ENCODE data around the gene CACNG1.

CACNG1 gene

DNA sequence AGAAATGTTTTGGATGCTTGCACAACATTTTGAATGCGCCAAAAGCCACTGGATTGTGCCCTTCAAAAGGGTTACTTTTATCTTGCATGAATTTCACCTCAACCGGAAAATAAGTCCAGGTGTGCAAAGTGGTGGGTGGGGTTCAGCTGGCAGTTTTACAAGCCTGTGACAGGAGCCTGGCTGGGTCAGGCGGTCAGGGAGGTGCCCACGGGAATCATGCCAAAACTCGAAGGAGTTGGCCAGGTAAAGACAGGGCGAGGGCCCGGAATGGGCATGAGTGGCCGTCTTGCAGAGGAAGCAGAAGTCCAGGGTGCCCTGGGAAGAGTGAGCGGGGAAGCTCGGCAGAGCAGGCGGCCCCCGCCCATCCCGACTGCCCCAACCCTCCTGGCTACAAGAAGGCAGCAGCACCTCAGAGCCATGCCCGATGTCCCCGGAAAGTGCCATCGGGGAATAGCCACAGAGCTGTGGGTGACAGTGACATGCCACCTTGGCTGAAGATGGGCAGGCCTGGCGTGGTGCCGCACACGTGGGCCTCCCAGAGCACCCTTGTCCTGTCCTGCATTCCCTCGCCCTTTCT lies 19.1 kb upstream of the CACNG1 start:
- no peak overlapping the region for H3K27ac ChIP-seq
- TF ChIP-seq ZFX (IDR thresholded peaks at IDR 0.05) = no peak
- TF ChIP-seq, protein P1, sequence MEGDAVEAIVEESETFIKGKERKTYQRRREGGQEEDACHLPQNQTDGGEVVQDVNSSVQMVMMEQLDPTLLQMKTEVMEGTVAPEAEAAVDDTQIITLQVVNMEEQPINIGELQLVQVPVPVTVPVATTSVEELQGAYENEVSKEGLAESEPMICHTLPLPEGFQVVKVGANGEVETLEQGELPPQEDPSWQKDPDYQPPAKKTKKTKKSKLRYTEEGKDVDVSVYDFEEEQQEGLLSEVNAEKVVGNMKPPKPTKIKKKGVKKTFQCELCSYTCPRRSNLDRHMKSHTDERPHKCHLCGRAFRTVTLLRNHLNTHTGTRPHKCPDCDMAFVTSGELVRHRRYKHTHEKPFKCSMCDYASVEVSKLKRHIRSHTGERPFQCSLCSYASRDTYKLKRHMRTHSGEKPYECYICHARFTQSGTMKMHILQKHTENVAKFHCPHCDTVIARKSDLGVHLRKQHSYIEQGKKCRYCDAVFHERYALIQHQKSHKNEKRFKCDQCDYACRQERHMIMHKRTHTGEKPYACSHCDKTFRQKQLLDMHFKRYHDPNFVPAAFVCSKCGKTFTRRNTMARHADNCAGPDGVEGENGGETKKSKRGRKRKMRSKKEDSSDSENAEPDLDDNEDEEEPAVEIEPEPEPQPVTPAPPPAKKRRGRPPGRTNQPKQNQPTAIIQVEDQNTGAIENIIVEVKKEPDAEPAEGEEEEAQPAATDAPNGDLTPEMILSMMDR (conservative IDR thresholded peaks at IDR 0.05) = no peak

DNA sequence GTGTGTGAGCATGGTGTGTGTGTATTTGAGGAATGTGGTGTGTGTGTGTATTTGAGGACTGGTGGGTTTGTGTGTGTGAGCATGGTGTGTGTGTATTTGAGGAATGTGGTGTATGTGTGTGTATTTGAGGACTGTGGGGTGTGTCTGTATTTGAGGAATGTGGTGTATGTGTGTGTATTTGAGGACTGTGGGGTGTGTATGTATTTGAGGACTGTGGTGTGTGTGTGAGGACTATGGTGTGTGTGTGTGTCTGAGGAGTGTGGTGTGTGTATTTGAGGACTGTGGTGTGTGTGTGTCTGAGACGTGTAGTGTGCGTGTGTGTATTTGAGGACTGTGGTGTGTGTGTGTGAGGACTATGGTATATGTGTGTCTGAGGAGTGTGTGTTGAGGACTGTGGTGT lies 18.0 kb upstream of the CACNG1 start:
- TF ChIP-seq, protein P1 (conservative IDR thresholded peaks at IDR 0.05) = no peak
- TF ChIP-seq ZFX (IDR thresholded peaks at IDR 0.05) = no peak
- no peak overlapping the region for H3K27ac ChIP-seq

DNA sequence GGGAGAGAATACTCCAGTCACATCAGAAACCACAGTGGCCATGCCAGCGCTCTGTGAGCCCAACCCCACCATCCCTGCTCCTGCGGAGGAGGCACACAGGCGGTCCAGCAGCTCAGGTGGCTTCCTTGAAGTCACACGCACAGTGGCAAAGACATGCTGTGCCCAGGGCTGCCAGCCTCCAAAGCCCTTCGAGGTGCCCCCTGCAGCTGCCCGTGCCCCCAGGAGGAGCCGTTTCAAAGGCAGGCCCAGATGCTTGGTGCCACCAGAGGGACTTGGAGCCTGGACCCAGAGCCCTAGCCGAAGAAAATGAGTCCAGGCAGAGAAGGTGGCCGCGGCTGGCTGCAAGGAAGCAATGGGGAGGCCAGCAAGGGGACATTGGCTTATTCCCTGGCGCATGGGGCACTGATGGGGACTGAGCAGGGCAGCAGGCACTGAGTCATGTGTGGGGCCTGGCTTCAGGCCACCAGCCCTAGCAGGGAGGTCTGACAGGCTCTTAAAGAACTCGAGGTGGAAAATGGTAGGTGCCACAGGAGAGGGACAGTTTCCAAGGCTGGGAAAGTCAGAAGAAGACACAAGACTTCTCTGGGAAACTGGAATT lies 17.2 kb upstream of the CACNG1 start:
- no peak overlapping the region for H3K27ac ChIP-seq
- no peak for TF ChIP-seq ZFX (IDR thresholded peaks at IDR 0.05)
- TF ChIP-seq, protein P1 (conservative IDR thresholded peaks at IDR 0.05) = no peak

DNA sequence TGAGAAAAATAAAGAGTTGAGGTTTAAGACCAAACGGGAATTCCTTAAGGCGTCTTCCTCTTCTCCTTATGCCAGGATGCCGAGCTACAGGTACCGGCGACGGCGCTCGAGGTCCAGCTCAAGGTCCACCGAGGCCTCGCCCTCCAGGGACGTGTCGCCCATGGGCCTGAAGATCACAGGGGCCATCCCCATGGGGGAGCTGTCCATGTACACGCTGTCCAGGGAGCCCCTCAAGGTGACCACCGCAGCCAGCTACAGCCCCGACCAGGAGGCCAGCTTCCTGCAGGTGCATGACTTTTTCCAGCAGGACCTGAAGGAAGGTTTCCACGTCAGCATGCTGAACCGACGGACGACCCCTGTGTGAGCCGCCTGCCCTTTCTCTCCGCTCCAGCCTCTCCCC lies 13.7 kb upstream of the CACNG1 start:
- no peak for TF ChIP-seq ZFX (IDR thresholded peaks at IDR 0.05)
- TF ChIP-seq, protein P1 (conservative IDR thresholded peaks at IDR 0.05) = no peak
- no peak overlapping the region for H3K27ac ChIP-seq

DNA sequence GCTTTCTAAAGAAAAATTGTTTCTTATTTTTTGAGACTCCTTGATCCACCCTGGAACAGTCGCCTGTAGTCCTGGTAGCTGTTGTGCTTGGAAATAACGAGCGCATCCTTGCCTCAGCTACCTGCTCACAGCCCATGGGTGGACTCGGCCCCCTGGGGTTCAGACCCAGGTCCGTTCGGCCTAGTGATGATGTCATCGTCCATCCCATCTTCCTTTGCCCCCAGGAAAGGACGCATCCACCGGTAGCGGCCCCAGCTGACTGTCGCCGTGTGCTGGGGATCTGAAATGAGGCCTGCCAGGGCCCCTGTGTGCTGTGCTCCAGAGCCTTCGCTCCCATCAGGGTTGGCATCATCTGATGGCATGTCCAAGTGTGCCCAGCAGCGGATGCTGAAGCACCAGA lies 12.0 kb upstream of the CACNG1 start:
- TF ChIP-seq ZFX (IDR thresholded peaks at IDR 0.05) = no peak
- TF ChIP-seq, protein P1 (conservative IDR thresholded peaks at IDR 0.05) = no peak
- H3K27ac ChIP-seq = no peak overlapping the region

DNA sequence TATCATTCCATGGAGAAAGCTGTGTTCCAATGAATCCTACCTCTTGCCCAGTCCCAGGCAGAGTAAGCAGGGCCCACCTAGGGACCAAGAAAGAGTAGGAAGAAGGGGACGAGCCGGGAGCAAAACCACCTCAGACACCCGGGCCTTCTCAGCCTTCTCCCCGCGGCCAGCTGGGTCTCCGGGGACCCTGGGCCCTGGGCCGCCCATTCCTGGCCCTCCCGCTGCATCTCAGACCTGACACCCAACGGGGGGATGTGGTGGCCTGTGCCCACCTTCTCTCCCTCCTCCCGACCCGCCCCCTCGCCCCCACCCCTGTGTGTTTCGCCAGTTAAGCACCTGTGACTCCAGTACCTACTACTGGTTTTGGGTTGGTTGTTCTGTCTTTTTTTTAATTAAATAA lies 11.4 kb upstream of the CACNG1 start:
- no peak for TF ChIP-seq ZFX (IDR thresholded peaks at IDR 0.05)
- TF ChIP-seq, protein P1 (conservative IDR thresholded peaks at IDR 0.05) = no peak

DNA sequence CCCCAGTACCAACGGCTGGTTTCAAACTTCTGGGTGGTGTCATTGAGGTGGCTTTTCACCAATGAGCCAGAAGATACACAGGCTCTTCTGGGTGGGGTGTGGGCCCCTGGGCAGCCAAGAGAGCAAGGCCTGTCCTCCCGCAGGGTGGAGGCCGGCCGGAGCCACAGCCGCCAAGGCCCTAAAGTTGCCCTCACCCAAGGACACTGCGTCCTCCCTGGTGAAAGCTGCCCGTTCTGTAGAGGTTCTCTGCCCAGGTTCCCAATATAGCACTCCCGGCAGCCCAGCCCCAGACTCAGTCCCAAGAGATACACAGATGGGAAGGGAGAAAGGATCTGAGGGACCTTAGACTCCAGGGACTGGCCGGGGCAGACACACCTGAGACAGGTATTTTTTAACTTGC lies 10.7 kb upstream of the CACNG1 start:
- H3K27ac ChIP-seq = no peak overlapping the region
- TF ChIP-seq ZFX (IDR thresholded peaks at IDR 0.05) = no peak
- TF ChIP-seq, protein P1 (conservative IDR thresholded peaks at IDR 0.05) = no peak

More for the DNA sequence above, 11.4 kb upstream of the CACNG1 start:
- H3K27ac ChIP-seq = no peak overlapping the region

Measured in C4-2B (cell line).